HG02571 (cell line): ENCODE data around the gene PPL.
"Not testable (repeated sequence)": the region's sequence is repeated elsewhere in the genome, so short reads cannot be mapped to it uniquely, and the experiment has no call there.

ENCODE experiments used
- ATAC-seq: cut with Tn5 transposase; IDR thresholded peaks from one replicate; pipeline ENCODE4 v1.9.1; 2021; ENCODE audit warnings: mild to moderate bottlenecking, moderate library complexity; ENCODE audit not compliant: unreplicated experiment

The PPL gene

GRCh38 chr16:4936991-4937781 lies at the start of gene PPL:
PPL (minus strand) TSS chr16:4937148; CDS start chr16:4937045, 103 bp downstream.
- no peak for ATAC-seq

- ATAC-seq = no peak
Measured at GRCh38 chr16:4984174-4984990, 47.4 kb upstream of the PPL start.

- ATAC-seq = no peak
Measured at GRCh38 chr16:4982056-4982867, 45.3 kb upstream of the PPL start.

GRCh38 chr16:4981473-4981872 lies 44.5 kb upstream of the PPL start:
- no peak for ATAC-seq

GRCh38 chr16:4980691-4981090 lies 43.7 kb upstream of the PPL start:
- ATAC-seq = no peak

- ATAC-seq = no peak
Measured at GRCh38 chr16:4979736-4980660, 43.0 kb upstream of the PPL start.

GRCh38 chr16:4979164-4979563 lies 42.2 kb upstream of the PPL start:
- ATAC-seq = no peak

- no peak for ATAC-seq
Measured at GRCh38 chr16:4976611-4977145, 39.7 kb upstream of the PPL start.

GRCh38 chr16:4976079-4976478 lies 39.1 kb upstream of the PPL start:
- ATAC-seq = peak; percentile 58

- ATAC-seq = no peak
Measured at GRCh38 chr16:4972938-4973587, 36.1 kb upstream of the PPL start.

- ATAC-seq = no peak
Measured at GRCh38 chr16:4970010-4970409, 33.1 kb upstream of the PPL start.

- ATAC-seq = no peak
Measured at GRCh38 chr16:4968879-4969483, 32.0 kb upstream of the PPL start.

GRCh38 chr16:4968278-4968677 lies 31.3 kb upstream of the PPL start:
- not testable (repeated sequence) for ATAC-seq

GRCh38 chr16:4966736-4967453 lies 29.9 kb upstream of the PPL start:
- ATAC-seq = no peak

- not testable (repeated sequence) for ATAC-seq
Measured at GRCh38 chr16:4963527-4963926, 26.6 kb upstream of the PPL start.

- no peak for ATAC-seq
Measured at GRCh38 chr16:4962716-4963115, 25.8 kb upstream of the PPL start.

- no peak for ATAC-seq
Measured at GRCh38 chr16:4960579-4960978, 23.6 kb upstream of the PPL start.
